GM12878 (cell line): ENCODE data around the gene PORCN. TPM values are rescaled to one million over a fixed set of nuclear protein-coding genes. Genes with fewer than 3 reads are reported as not detected.
A peak's percentile ranks its signal among the peaks of the same experiment; 100 is the strongest.

Experiments used
- ATAC-seq: fragments of 200-7000 bp; cut with Tn5 transposase; 3 replicates; pipeline ENCODE4 v1.9.1; 2020; ENCODE audit warnings: mild to moderate bottlenecking, moderate library complexity
- BruUV-seq: library from RNA; stranded (reverse); fragments of 400-500 nt; replicated peaks from 2 replicates; lab custom pipeline; 2021; lab: Mats Ljungman, UMichigan
- CTCF ChIA-PET: fragments of 300-600 bp; sonication (Branson Sonifier 250); formaldehyde crosslinking; extraction: SDS; loops from one replicate; lab custom pipeline; 2021; ENCODE audit warnings: inconsistent platforms; lab: Yijun Ruan, JAX
- POLR2A ChIA-PET: fragments of 350-600 bp; formaldehyde crosslinking; extraction: SDS; loops from one replicate; lab custom pipeline; 2021; ENCODE audit warnings: inconsistent platforms; lab: Charles Lee
- RAD21 ChIA-PET: fragments of 300-600 bp; sonication (Branson Sonifier 250); formaldehyde crosslinking; loops from one replicate; lab custom pipeline; 2023; ENCODE audit warnings: antibody characterized with exemption; ENCODE audit not compliant: unreplicated experiment; lab: Charles Lee
- SMC1A ChIA-PET: fragments of 300-600 bp; sonication (Branson Sonifier 250); formaldehyde crosslinking; loops from one replicate; lab custom pipeline; 2023; ENCODE audit not compliant: unreplicated experiment, uncharacterized antibody; lab: Charles Lee
- DNase-seq: peaks from one replicate; pipeline ENCODE4 v3.0.0-alpha.2; 2011; ENCODE audit warnings: low read depth, low spot score
- FAIRE-seq: peaks from 3 replicates; lab custom pipeline; 2011; peaks lifted over from hg19 to GRCh38; lab: Jason Lieb, UNC
- H2AFZ ChIP-seq: 2 replicates; pipeline ENCODE4 v1.6.0; 2011; ENCODE audit warnings: low read depth, low read length, control low read depth; ENCODE audit not compliant: control insufficient read depth
- H3K27ac ChIP-seq: 2 replicates; pipeline ENCODE4 v1.5.1; 2011; ENCODE audit warnings: control low read depth; ENCODE audit not compliant: control insufficient read depth, insufficient read depth
- H3K27me3 ChIP-seq, 2 experiments: replicated peaks in 1 of 2; 2 replicates each; pipeline versions ENCODE4 v1.6.0 to v1.6.1; 2011; ENCODE audit warnings: low read length in 1 of 2; ENCODE audit not compliant: control insufficient read depth in 2 of 2, insufficient read depth in 2 of 2
- H3K36me3 ChIP-seq, 2 experiments: 2 replicates each; pipeline ENCODE4 v1.5.1; 2011; ENCODE audit warnings: low read length in 1 of 2; ENCODE audit not compliant: control insufficient read depth in 2 of 2, insufficient read depth in 2 of 2
- H3K4me1 ChIP-seq: 2 replicates; pipeline ENCODE4 v1.6.1; 2011; ENCODE audit warnings: mild to moderate bottlenecking, low read length, moderate library complexity, mixed read lengths; ENCODE audit not compliant: control insufficient read depth, insufficient read depth
- H3K4me2 ChIP-seq: 2 replicates; pipeline ENCODE4 v1.6.0; 2011; ENCODE audit warnings: control low read depth; ENCODE audit not compliant: control insufficient read depth, insufficient read depth
- H3K4me3 ChIP-seq: fragments of 200-600 bp; sonication (generic); 2 replicates; pipeline ENCODE4 v1.5.1; 2016
- H3K79me2 ChIP-seq: 2 replicates; pipeline ENCODE4 v1.6.0; 2011; ENCODE audit warnings: low read length; ENCODE audit not compliant: control insufficient read depth, insufficient read depth
- H3K9ac ChIP-seq: 2 replicates; pipeline ENCODE4 v1.8.0; 2011; ENCODE audit warnings: low read length, control low read depth, mixed read lengths; ENCODE audit not compliant: control insufficient read depth, insufficient read depth
- H3K9me3 ChIP-seq: replicated peaks from 3 replicates; pipeline ENCODE4 v1.5.1; 2011; ENCODE audit warnings: mild to moderate bottlenecking, low read length; ENCODE audit not compliant: control insufficient read depth, insufficient read depth
- H4K20me1 ChIP-seq: 2 replicates; pipeline ENCODE4 v1.6.0; 2011; ENCODE audit not compliant: control insufficient read depth, insufficient read depth
- GATAD2B ChIP-seq: fragments of 450-650 bp; conservative IDR thresholded peaks from 2 replicates; pipeline ENCODE4 v1.6.1; 2017; ENCODE audit warnings: low read depth, mild to moderate bottlenecking, moderate library complexity
- IKZF2 ChIP-seq, 2 experiments: fragments of 450-650 bp; IDR thresholded peaks; 2 replicates each; pipeline ENCODE4 v1.6.1; 2017; ENCODE audit warnings: mild to moderate bottlenecking in 2 of 2, moderate library complexity in 2 of 2
- IRF4 ChIP-seq: IDR thresholded peaks from 2 replicates; pipeline ENCODE4 v1.6.1; 2011; ENCODE audit warnings: low read depth, low read length
- MEF2A ChIP-seq: IDR thresholded peaks from 2 replicates; pipeline ENCODE4 v1.6.1; 2011; ENCODE audit warnings: low read depth, mild to moderate bottlenecking, low read length, moderate library complexity; ENCODE audit not compliant: insufficient read depth
- MTA2 ChIP-seq: fragments of 450-650 bp; IDR thresholded peaks from 2 replicates; pipeline ENCODE4 v1.6.1; 2016; ENCODE audit warnings: low read depth, mild to moderate bottlenecking, moderate library complexity
- RAD21 ChIP-seq: IDR thresholded peaks from 2 replicates; pipeline ENCODE4 v1.6.1; 2011; ENCODE audit warnings: mild to moderate bottlenecking, low read depth, low read length, moderate library complexity; ENCODE audit not compliant: insufficient read depth
- ZNF384 ChIP-seq: IDR thresholded peaks from 2 replicates; pipeline ENCODE4 v1.6.1; 2012; ENCODE audit warnings: low read depth, mild to moderate bottlenecking, low read length, improper control_type of control experiment, borderline replicate concordance
- ZNF622 ChIP-seq: fragments of 450-650 bp; IDR thresholded peaks from 2 replicates; pipeline ENCODE4 v1.6.1; 2017; ENCODE audit warnings: mild to moderate bottlenecking, inconsistent platforms
- WGBS: methylation state at CpG from one replicate; pipeline ENCODE4 v1.1.6; 2016; ENCODE audit warnings: low lambda C conversion rate; ENCODE audit not compliant: insufficient replicate concordance, insufficient coverage; ENCODE audit errors: missing lambda C conversion rate; 5-methylcytosine and 5-hydroxymethylcytosine counted together
- in situ Hi-C: fragments of 300-500 bp; cut with MboI; formaldehyde crosslinking; loops from 9 replicates; pipeline ENCODE4 v1.14.3; 2018; ENCODE audit warnings: mixed read lengths
- intact Hi-C: fragments of 100-400 bp; cut with micrococcal nuclease; formaldehyde crosslinking; loops from one replicate; pipeline ENCODE4 v1.14.2; 2022; ENCODE audit not compliant: unreplicated experiment
- polyA plus RNA-seq, 11 experiments: library from polyadenylated mRNA; depleted of rRNA in 4 of 11; unstranded in 6 of 11; stranded (reverse) in 5 of 11; fragments of >200 nt; fragmentation: Nextera tagmentation in 4 of 11; fragmentation: Illumina TruSeq in 1 of 11; extraction: Ambion mirVana in 4 of 11; extraction: Trizol in 1 of 11; gene quantifications; 1 replicate in 1 of 11; 2 replicates in 10 of 11; pipeline versions ENCODE4 v1.2.1 to v1.2.3, GENCODE V29; 2011 to 2016; ENCODE audit warnings: inconsistent platforms in 2 of 11, missing spikeins in 2 of 11, low read depth in 1 of 11
- total RNA-seq, 4 experiments: library from RNA; depleted of rRNA in 3 of 4; stranded (reverse); fragments of >200 nt in 3 of 4; fragmentation: Illumina TruSeq in 1 of 4; extraction: Trizol in 1 of 4; gene quantifications; 2 replicates each; pipeline versions ENCODE4 v1.2.1 to v1.2.3, GENCODE V29; 2013 to 2021
- TF ChIP-seq, protein P1 (sequence below): fragments of 450-650 bp; IDR thresholded peaks from 2 replicates; pipeline ENCODE4 v1.6.1; 2017; ENCODE audit warnings: mild to moderate bottlenecking, moderate library complexity

The PORCN gene
- total and polyA plus RNA-seq, 10 of the 15 experiments (the other 5 are each of a cell fraction or from before 2014, with no cell fraction given): 0.27 to 21.0 (median 14.1) TPM

DNA sequence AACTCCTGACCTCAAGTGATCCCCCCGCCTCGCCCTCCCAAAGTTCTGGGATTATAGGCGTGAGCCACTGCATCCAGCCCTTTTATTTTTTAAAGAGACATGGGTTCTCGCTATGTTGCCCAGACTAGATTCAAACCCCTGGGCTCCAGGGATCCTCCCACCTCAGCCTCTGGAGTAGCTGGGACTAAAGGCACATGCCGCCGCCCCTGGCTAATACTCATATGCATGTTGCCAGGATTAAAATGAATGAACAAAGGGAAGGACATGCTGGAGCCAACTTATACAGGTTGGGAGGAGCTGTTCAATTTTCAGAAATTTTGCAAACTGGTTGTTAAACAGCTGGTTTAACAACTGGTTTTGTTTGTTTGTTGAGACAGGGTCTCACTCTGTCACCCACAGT is 34.2 kb upstream of the PORCN start:
- in situ Hi-C loops: no loop called here
- CTCF ChIA-PET: interaction anchor here (0.6 to 2.7 kb wide), 8 partner anchors 9 to 609 kb away, joined by 3 to 19 read pairs (median 3); partner anchors contain the start of genes EBP, RBM3 and TBC1D25
- SMC1A ChIA-PET: interaction anchor here (1.5 to 2.1 kb wide), 2 partner anchors 34 to 66 kb away, joined by 5 to 7 read pairs; partner anchors contain the start of genes PORCN and TBC1D25
- BruUV-seq: no TSS peak
- H3K4me2 ChIP-seq: peak overlapping the region; percentile 21; the same call in 1 of the 2 replicates
- TF ChIP-seq MTA2 (no peak), IKZF2 (IDR thresholded peaks at IDR 0.05) (no peak), IRF4 (no peak), MEF2A (no peak), RAD21 (no peak)
- TF ChIP-seq, all 136 proteins: peak for 0
- Histone ChIP-seq H3K27me3 (no peaks in the 10 kb centered on the region), H3K36me3 (no peaks in the 10 kb centered on the region; a peak in 1 of 4 replicates), H4K20me1 (no peaks in the 10 kb centered on the region), H3K4me1 (peaks cover 5% of the 10 kb centered on the region), H3K27ac (no peak overlapping the region), H3K9ac (no peak overlapping the region), H2AFZ (no peak overlapping the region), H3K4me3 (no peak overlapping the region), H3K9me3 (no peaks in the 10 kb centered on the region), H3K79me2 (peaks cover 27% of the 10 kb centered on the region)
- ChIA-PET RAD21 (interaction anchor here (1.3 kb wide), 3 partner anchors 64 to 100 kb away, joined by 5 read pairs; partner anchors contain the start of genes RBM3 and TBC1D25), POLR2A (interaction anchor here (1.0 kb wide), 1 partner anchor 100 kb away, joined by 4 read pairs; the partner anchor contains the start of gene RBM3)
- ATAC-seq: no peak
- WGBS: 74% methylated on average over 6 of the region's 6 CpGs
- no peak for FAIRE-seq
- no peak for DNase-seq
- intact Hi-C loops: loop anchor here (2.0 to 10.0 kb wide), 2 partner anchors 100 to 420 kb away; partner anchors contain the start of genes PQBP1, RBM3 and TIMM17B

DNA sequence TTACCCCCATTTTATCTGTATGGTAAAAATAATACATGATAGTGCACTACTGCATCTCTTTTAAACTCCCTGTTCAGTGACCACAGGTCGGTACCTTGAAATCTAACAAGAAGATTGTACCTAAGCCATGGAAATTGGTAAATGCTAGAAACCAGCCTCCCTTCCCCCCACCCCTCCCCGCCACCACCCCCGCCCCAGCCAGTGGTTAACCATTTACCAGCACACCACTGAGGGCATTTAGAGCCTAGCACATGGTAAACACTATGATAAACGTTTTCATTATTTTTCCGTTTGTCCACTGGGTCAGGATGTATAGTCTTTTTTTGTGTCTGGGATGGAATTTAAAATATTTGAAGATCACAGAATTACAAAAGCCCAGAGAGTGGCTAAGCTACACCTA is 33.5 kb upstream of the PORCN start:
- H3K27ac ChIP-seq: peak overlapping the region; percentile 73
- DNase-seq (no peak), ATAC-seq (peak; percentile 40)
- ChIA-PET POLR2A (interaction anchor here (0.5 kb wide), 1 partner anchor 9 kb away, joined by 3 read pairs; no protein-coding TSS in a partner anchor), RAD21 (interaction anchor here (1.3 kb wide), 3 partner anchors 64 to 99 kb away, joined by 5 read pairs; partner anchors contain the start of genes RBM3 and TBC1D25), SMC1A (interaction anchor here (1.5 to 2.1 kb wide), 2 partner anchors 33 to 65 kb away, joined by 5 to 7 read pairs; partner anchors contain the start of genes PORCN and TBC1D25)
- no peaks in the 10 kb centered on the region for H4K20me1 ChIP-seq
- H3K36me3 ChIP-seq: no peaks in the 10 kb centered on the region; a peak in 2 of 4 replicates
- H3K4me2 ChIP-seq: peak overlapping the region; percentile 38; the same call in 1 of the 2 replicates
- 18% methylated on average over 3 of the region's 5 CpGs for WGBS
- peak overlapping the region; percentile 60 for H3K4me3 ChIP-seq
- in situ Hi-C loops: no loop called here
- BruUV-seq: no TSS peak
- no peaks in the 10 kb centered on the region for H3K27me3 ChIP-seq
- H3K9me3 ChIP-seq: no peaks in the 10 kb centered on the region
- H3K79me2 ChIP-seq: peaks cover 27% of the 10 kb centered on the region
- peak overlapping the region; percentile 82; the same call in 1 of the 2 replicates for H2AFZ ChIP-seq
- no peak for TF ChIP-seq ZNF384
- TF ChIP-seq, protein P1, sequence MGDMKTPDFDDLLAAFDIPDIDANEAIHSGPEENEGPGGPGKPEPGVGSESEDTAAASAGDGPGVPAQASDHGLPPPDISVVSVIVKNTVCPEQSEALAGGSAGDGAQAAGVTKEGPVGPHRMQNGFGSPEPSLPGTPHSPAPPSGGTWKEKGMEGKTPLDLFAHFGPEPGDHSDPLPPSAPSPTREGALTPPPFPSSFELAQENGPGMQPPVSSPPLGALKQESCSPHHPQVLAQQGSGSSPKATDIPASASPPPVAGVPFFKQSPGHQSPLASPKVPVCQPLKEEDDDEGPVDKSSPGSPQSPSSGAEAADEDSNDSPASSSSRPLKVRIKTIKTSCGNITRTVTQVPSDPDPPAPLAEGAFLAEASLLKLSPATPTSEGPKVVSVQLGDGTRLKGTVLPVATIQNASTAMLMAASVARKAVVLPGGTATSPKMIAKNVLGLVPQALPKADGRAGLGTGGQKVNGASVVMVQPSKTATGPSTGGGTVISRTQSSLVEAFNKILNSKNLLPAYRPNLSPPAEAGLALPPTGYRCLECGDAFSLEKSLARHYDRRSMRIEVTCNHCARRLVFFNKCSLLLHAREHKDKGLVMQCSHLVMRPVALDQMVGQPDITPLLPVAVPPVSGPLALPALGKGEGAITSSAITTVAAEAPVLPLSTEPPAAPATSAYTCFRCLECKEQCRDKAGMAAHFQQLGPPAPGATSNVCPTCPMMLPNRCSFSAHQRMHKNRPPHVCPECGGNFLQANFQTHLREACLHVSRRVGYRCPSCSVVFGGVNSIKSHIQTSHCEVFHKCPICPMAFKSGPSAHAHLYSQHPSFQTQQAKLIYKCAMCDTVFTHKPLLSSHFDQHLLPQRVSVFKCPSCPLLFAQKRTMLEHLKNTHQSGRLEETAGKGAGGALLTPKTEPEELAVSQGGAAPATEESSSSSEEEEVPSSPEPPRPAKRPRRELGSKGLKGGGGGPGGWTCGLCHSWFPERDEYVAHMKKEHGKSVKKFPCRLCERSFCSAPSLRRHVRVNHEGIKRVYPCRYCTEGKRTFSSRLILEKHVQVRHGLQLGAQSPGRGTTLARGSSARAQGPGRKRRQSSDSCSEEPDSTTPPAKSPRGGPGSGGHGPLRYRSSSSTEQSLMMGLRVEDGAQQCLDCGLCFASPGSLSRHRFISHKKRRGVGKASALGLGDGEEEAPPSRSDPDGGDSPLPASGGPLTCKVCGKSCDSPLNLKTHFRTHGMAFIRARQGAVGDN: no peak
- TF ChIP-seq GATAD2B: no peak
- no peak for TF ChIP-seq ZNF622
- TF ChIP-seq, all 136 proteins: peak for 0
- FAIRE-seq: no peak
- CTCF ChIA-PET: interaction anchor here (1.4 to 2.7 kb wide), 2 partner anchors 9 to 100 kb away, joined by 4 to 19 read pairs; partner anchors contain the start of gene RBM3
- no peaks in the 10 kb centered on the region for H3K4me1 ChIP-seq
- intact Hi-C loops: loop anchor here (2.0 to 10.0 kb wide), 2 partner anchors 100 to 420 kb away; partner anchors contain the start of genes PQBP1, RBM3 and TIMM17B
- H3K9ac ChIP-seq: peak overlapping the region; percentile 85; the same call in 1 of the 2 replicates
